Stimulated activated CD8-positive, alpha-beta memory T cell treated with anti-CD3 and anti-CD28 coated beads, Interleukin-7, amount 100 ng/mL, for 24 hours (primary cell): ENCODE data around the gene TLL1.

ENCODE experiments used
- DNase-seq: peaks from one replicate; pipeline ENCODE4 v3.0.0-alpha.2; 2020; ENCODE audit warnings: low read depth

TLL1 gene

GRCh38 chr4:166049036-166049435 is 176.0 kb downstream of the TLL1 start:
- no peak for DNase-seq

DNA sequence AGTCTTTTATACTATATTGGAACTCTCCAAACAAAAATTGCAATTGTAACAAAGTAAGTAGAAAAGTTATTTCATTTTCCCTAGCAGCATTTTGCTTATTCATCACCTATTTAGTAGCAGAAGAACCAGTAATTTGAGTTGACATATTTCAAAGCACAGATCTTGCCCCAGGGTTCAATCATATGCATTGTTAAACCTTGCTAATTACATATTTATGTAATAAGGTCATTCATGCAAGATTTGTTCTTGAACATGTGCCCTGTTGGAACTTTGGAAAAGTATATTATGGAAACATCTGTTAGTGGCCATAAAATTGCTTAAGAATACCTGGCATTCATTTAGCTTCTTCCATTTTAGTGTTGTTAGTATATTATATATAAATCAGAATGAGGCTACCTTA is 191.7 kb downstream of the TLL1 start:
- DNase-seq = no peak

DNA sequence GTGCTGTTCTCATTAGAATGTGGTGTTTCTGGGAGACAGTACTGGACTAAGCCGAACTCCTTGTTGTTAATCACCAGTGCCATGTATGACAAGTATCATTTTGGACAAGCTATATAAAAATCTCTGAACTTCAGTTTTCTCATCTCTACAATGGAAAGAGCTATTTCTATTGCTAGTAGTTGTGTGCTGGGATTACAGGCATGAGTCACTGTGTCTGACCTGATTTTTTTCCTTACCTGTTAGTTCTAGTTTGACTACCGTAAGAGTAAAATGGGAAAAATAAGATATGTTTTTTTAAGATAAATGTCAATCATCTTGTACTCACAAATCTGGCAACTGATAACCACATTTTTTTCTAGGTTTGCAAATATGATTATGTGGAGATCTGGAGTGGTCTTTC is 192.3 kb downstream of the TLL1 start:
- no peak for DNase-seq

GRCh38 chr4:166066936-166067335 is 193.9 kb downstream of the TLL1 start:
- no peak for DNase-seq

DNA sequence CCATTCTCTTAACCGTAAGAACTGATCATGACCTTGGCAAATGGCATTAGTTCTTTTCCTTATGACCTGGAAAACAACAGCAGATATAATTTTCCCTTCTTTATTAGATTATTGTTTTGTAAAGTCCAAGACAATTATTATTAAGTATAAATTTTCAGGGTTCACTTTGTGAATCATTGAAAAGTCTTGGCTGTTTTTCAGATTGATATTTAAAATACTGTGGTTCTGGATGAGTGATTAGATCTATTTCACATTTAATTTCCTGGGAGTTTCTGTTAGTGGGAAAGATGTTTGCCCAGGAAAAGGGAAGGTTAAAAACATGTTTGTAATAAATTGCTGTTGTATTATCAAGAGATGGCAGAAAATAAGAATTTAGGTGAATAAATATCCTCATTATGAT is 194.9 kb downstream of the TLL1 start:
- no peak for DNase-seq

DNA sequence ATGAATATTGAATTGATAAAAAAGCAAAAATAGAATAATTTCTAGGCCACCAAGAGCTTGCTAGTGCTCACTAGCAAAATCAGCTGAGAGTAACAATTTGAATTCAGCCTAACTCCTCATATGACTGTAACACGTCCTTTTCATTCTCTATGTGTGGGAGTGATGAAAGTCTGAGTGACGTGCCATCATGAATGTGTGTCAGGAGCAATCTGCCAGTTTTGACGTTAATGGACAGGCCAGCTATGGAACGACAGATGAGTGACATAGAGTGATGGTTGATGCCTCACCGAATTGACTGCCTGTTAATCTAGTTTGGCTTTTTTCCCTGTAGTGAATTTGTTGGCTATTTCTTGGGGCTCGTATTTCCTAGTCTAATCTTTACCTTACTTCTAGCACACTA is 200.7 kb downstream of the TLL1 start:
- no peak for DNase-seq

GRCh38 chr4:166075599-166075998 is 202.6 kb downstream of the TLL1 start:
- DNase-seq = no peak

GRCh38 chr4:166077782-166078181 is 204.7 kb downstream of the TLL1 start:
- no peak for DNase-seq

DNA sequence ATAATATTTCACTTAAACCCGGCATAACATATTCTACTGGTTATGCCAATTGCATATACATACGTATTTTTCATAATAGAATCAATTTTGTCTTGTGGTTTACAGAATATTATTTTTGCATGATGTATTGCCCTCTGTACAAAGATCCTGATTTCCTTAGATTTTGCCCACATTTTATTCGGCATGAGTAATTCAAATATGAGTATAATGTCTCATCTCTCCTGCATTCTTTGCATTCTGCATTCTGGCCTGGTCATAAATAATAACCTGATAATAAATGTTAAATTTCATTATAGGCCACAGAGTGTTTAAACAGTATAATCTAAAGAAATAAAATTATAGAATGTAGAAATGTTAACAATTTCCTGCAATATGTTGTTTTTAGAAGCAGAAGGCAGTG is 205.3 kb downstream of the TLL1 start:
- DNase-seq = no peak

GRCh38 chr4:166078955-166079354 is 205.9 kb downstream of the TLL1 start:
- no peak for DNase-seq

- DNase-seq = no peak
Measured at GRCh38 chr4:166087569-166087968, 214.5 kb downstream of the TLL1 start.

DNA sequence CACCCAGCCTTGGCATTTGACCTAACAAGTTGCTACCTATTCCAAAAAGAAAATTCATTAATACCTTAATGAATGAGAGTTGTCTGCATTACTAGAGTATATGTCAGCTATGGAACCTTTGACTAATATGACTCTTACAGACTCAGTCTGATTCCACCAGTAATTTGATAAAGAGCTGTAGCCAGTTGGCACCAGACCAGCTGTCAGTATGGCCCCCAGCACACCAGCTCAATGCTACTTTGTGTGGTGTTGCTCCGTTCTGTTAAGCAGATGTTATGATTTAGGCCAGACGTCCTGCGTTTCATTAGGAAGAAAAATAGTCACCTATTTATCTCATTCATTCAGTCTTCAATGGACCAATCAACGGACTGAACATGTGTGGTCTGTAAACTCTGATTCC is 215.5 kb downstream of the TLL1 start:
- DNase-seq = no peak

DNA sequence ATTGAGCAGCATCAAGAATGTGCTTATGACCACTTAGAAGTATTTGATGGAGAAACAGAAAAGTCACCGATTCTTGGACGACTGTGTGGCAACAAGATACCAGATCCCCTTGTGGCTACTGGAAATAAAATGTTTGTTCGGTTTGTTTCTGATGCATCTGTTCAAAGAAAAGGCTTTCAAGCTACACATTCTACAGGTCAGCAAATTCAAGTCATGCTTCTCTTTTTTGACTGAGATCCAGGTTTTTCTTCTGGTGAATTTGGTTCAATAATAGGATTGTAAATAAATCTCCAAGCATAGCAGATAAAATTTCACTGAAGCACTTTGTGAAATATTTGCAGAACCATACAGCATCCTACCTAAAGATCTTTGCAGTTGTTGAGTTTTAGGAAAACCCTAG is 218.1 kb downstream of the TLL1 start:
- no peak for DNase-seq

GRCh38 chr4:166091912-166092510 is 219.0 kb downstream of the TLL1 start:
- no peak for DNase-seq

GRCh38 chr4:166092797-166093290 is 219.8 kb downstream of the TLL1 start:
- no peak for DNase-seq

DNA sequence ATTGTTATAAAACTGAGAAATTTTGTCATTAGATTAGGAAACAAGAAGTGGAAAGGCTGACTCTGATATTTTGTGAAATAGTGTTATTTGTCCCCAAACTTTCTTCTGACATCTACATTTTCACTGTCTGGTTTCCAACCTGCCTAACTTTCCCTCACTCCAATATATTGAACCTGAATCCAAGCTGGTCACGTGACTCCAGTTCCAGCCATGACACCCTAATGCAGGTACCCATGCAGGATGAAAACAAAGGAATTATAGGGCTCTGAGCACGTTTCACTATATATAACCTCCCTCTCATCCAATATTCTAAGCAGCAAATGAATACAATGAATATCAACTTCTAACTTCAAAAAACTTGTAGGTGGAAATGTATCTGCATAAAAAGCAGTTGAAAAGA is 231.6 kb downstream of the TLL1 start:
- no peak for DNase-seq

- no peak for DNase-seq
Measured at GRCh38 chr4:166121897-166122296, 248.9 kb downstream of the TLL1 start.

- no peak for DNase-seq
Measured at GRCh38 chr4:166123546-166123945, 250.5 kb downstream of the TLL1 start.

DNA sequence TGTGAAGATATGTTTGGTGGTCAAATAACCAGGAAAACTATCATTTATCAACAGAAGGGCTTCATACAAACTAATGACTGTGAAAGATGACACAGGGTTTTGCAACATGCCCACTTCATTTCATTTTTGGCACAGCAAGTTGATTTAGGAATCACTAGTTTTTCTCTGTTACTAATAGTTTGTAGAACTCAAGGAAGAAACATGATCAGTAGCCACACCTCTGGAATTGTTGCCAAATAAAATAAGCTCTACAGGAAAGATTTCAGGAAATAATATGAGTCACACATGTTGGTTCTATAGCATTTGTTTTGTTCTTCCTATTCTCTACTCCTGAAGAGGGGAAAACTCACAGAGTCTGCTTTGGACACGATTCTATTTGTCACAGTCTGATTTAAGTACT is 255.4 kb downstream of the TLL1 start:
- no peak for DNase-seq

- DNase-seq = no peak
Measured at GRCh38 chr4:166134285-166134684, 261.2 kb downstream of the TLL1 start.

GRCh38 chr4:166140951-166141350 is 267.9 kb downstream of the TLL1 start:
- DNase-seq = no peak

GRCh38 chr4:166143227-166143626 is 270.2 kb downstream of the TLL1 start:
- DNase-seq = no peak

DNA sequence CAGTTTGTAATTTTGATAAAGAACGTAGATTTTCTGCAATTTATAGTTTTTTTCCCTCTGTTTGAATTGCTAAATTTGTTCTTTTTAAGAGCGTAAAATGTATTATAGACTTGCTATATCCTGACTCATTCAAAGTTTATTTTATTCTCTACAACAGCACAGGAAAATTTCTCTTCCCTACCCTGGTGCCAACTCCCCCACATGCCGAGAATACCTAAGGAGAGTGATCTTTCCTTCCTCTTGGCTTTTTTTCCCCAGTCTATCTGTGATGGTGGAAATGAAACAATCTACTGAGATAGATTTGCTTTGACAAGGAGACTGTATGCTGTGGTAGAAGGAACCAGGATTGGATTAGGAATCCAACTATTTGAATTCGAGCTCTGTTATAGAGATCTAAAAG is 271.6 kb downstream of the TLL1 start:
- no peak for DNase-seq

DNA sequence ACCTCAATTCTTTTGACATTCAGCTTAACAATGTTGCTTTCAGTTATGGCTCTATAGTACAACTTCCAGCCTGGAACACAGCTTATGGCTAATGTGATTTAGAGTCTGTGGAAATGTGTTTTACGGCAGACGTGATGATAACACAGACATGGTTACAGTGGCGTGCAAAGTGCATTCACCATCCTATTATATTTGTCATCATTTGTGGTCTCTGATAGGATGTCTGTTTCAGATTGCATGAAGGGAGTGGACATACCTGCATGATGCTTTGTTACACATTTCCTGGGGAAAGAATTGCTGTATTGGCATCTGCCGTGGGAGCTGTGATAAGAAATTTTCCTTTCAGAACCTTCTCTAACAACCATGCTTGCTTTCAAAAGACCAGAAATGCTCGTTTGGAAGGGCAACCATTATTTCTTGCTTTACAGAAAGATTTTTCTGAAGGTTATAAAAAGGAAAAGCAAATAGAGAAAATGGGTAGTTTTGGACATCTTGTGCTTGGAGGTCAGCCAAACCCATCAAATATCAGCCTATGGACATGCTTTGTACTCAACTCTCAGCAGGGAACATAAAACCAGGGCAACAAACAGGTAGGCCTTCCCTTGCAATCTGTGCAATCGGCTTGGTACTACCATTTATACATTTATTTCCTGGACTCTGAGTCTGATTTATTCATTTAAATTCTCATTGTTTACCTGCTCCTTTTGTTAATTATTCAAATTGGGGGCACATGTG is 273.9 kb downstream of the TLL1 start:
- no peak for DNase-seq
